ENCODE results near the gene TMEM232. TPM values are rescaled to one million over a fixed set of nuclear protein-coding genes. Genes with fewer than 3 reads are reported as not detected.

Gene TMEM232
- total and polyA plus RNA-seq, 9 of the 15 experiments (the other 6 are each of a cell fraction or from before 2014, with no cell fraction given): 0.09 to 2.2 (median 0.41) TPM

DNA sequence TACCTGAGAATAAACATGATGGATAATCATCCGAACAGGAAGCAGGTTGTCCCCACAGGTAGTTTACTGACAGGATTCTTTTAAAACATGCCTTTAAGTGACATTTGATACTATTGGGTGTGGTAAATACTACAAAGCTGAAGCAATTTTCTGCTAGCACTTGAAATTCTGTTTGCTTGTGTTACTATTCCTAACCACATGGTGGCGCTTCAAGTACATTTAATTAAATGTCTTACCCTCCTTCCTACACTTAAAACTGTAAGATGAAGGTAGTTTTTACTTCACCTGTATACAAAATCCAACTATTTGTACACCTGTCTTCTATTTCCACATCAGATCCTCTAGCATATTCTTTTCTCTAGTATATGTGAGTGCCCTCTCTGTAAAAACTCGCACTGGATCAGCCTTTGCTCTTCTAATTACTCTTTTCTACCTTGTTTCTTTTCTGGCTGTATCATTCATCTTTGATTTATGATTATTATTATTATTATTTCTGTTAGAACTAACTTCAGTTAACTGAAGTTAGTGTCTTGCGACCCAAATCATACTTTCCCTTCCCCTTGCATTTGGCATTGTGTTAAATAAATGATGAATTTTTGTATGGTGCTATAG is 30.8 kb upstream of the TMEM232 start:
- H3K4me1 ChIP-seq (replicated peaks in 1 of 2; ENCODE audit: control insufficient read depth in 2 of 2, insufficient read depth in 2 of 2, low read length in 2 of 2): no peaks in the 10 kb centered on the region
- H3K9me1 ChIP-seq (ENCODE audit: control insufficient read depth, insufficient read depth, low read length): no peaks in the 10 kb centered on the region
- H3K4me2 ChIP-seq (ENCODE audit: insufficient read depth, low read length): no peak overlapping the region
- ATAC-seq: peak; percentile 85
- H3K36me3 ChIP-seq (ENCODE audit: control insufficient read depth, insufficient read depth, low read length): peaks cover 54% of the 10 kb centered on the region
- H3K27me3 ChIP-seq (ENCODE audit: control insufficient read depth in 2 of 2, insufficient read depth in 2 of 2, low read length in 2 of 2): no peaks in the 10 kb centered on the region
- no peak for TF ChIP-seq TGIF2 (CRISPR knock-in tag; IDR thresholded peaks at IDR 0.05)
- no peak for TF ChIP-seq FOXP1 (CRISPR knock-in tag; IDR thresholded peaks at IDR 0.05)
- peak; percentile 38; the same call in 1 of the 2 replicates for TF ChIP-seq SMC3 (conservative IDR thresholded peaks at IDR 0.05; ENCODE audit: insufficient read depth, low read depth, low read length)
- peak; percentile 73 for TF ChIP-seq CEBPG (CRISPR knock-in tag; IDR thresholded peaks at IDR 0.05)
- TF ChIP-seq CEBPG (tag; conservative IDR thresholded peaks at IDR 0.05 in 1 of 2, IDR thresholded peaks at IDR 0.05 in 1 of 2): peak in 1 of 2 experiments; percentile 57; a peak in 2 of 4 replicates
- TF ChIP-seq DEAF1 (CRISPR knock-in tag; IDR thresholded peaks at IDR 0.05): 0 out of 2 replicates have a peak, but pooled peaks have one; percentile 11
- no peak for TF ChIP-seq BACH1 (tag; IDR thresholded peaks at IDR 0.05)
- TF ChIP-seq HDAC3 (IDR thresholded peaks at IDR 0.05; ENCODE audit: borderline replicate concordance, partially characterized antibody): no peak
- peak; percentile 13 to 67 (median 44); a peak in 4 of 6 replicates for TF ChIP-seq CTCF (IDR thresholded peaks at IDR 0.05 in 2 of 3, conservative IDR thresholded peaks at IDR 0.05 in 1 of 3; ENCODE audit: insufficient read depth in 2 of 3, low read depth in 1 of 3, low read length in 3 of 3)
- TF ChIP-seq RAD21 (CRISPR knock-in tag; conservative IDR thresholded peaks at IDR 0.05 in 1 of 2, IDR thresholded peaks at IDR 0.05 in 1 of 2): peak; percentile 62 to 72
- TF ChIP-seq PRDM10 (IDR thresholded peaks at IDR 0.05; ENCODE audit: partially characterized antibody): no peak
- TF ChIP-seq ATF1 (CRISPR knock-in tag; IDR thresholded peaks at IDR 0.05): no peak
- no peak for TF ChIP-seq ATF1 (tag; IDR thresholded peaks at IDR 0.05)
- TF ChIP-seq ILK (tag; IDR thresholded peaks at IDR 0.05; ENCODE audit: borderline replicate concordance, low read depth): no peak
- H3K9me3 ChIP-seq (replicated peaks; ENCODE audit: control insufficient read depth, insufficient read depth, low read depth, low read length): no peaks in the 10 kb centered on the region
- H3K4me3 ChIP-seq: no peak overlapping the region
- no peak overlapping the region for H3K9ac ChIP-seq (ENCODE audit: insufficient read depth in 1 of 2, low read depth in 2 of 2, low read length in 2 of 2)
- H3K27ac ChIP-seq (ENCODE audit: extremely low read depth, low read depth, low read length): no peak overlapping the region
- H4K20me1 ChIP-seq (replicated peaks; ENCODE audit: control insufficient read depth, insufficient read depth, low read length): no peaks in the 10 kb centered on the region
- intact Hi-C loops (cut with micrococcal nuclease) (loop anchor here (2.0 to 10.0 kb wide), 3 partner anchors 338 to 522 kb away; partner anchors contain the start of gene WDR36), in situ Hi-C loops (cut with MboI) (loop anchor here (25.0 kb wide), 2 partner anchors 505 to 755 kb away; partner anchors contain the start of gene STARD4)
- H3K79me2 ChIP-seq (ENCODE audit: control insufficient read depth, insufficient read depth, low read length): no peaks in the 10 kb centered on the region
- ChIA-PET POLR2A (no interaction called here), CTCF (ENCODE audit: low intra/inter-chr PET ratio) (interaction anchor here (0.7 to 1.2 kb wide), 2 partner anchors 105 to 306 kb away, joined by 3 to 6 read pairs; no protein-coding TSS in a partner anchor)
- peak; percentile 21 to 58 (median 32) for DNase-seq (ENCODE audit: extremely low read depth in 1 of 4, low spot score in 3 of 4)
- FAIRE-seq: peak; percentile 81
- H2AFZ ChIP-seq (ENCODE audit: low read depth, low read length): no peak overlapping the region
- BruUV-seq (replicated peaks): no TSS peak
- 37% methylated on average over 4 of the region's 4 CpGs for WGBS (ENCODE audit: insufficient coverage, low coverage, missing lambda C conversion rate)
